HepG2 (cell line): ENCODE measurements around the gene RBM12. TPM values are rescaled to one million over a fixed set of nuclear protein-coding genes. Genes with fewer than 3 reads are reported as not detected.

Source experiments
- ATF3 ChIP-seq: sonication (generic); formaldehyde crosslinking; IDR thresholded peaks from 2 replicates; pipeline ENCODE4 v1.4.0; 2020; ENCODE audit warnings: missing genetic modification reagents
- GPBP1L1 ChIP-seq: sonication (generic); formaldehyde crosslinking; IDR thresholded peaks from 2 replicates; pipeline ENCODE4 v1.5.0; 2020; ENCODE audit warnings: mild to moderate bottlenecking, missing genetic modification reagents
- KDM5B ChIP-seq: sonication (generic); formaldehyde crosslinking; IDR thresholded peaks from 2 replicates; pipeline ENCODE4 v1.4.0; 2020; ENCODE audit warnings: missing genetic modification reagents, mild to moderate bottlenecking, borderline replicate concordance
- MEIS2 ChIP-seq: sonication (generic); formaldehyde crosslinking; IDR thresholded peaks from 2 replicates; pipeline ENCODE4 v1.9.0; 2021; ENCODE audit warnings: mild to moderate bottlenecking, missing genetic modification reagents
- POGK ChIP-seq: sonication (generic); formaldehyde crosslinking; conservative IDR thresholded peaks from 2 replicates; pipeline ENCODE4 v1.8.0; 2022; ENCODE audit warnings: mild to moderate bottlenecking, moderate library complexity, missing genetic modification reagents
- RERE ChIP-seq: IDR thresholded peaks from 2 replicates; pipeline ENCODE4 v1.6.1; 2016; ENCODE audit warnings: low read depth, missing genetic modification reagents, missing compliant biosample characterization
- THYN1 ChIP-seq: sonication (generic); formaldehyde crosslinking; IDR thresholded peaks from 2 replicates; pipeline ENCODE4 v1.8.1; 2023; ENCODE audit warnings: low read depth, mild to moderate bottlenecking, moderate library complexity, missing genetic modification reagents, borderline replicate concordance
- ZNF446 ChIP-seq: sonication (generic); formaldehyde crosslinking; IDR thresholded peaks from 2 replicates; pipeline ENCODE4 v1.5.0; 2020; ENCODE audit warnings: mild to moderate bottlenecking, missing genetic modification reagents
- ZNF530 ChIP-seq: sonication (generic); formaldehyde crosslinking; IDR thresholded peaks from 2 replicates; pipeline ENCODE4 v1.5.0; 2020; ENCODE audit warnings: low read depth, mild to moderate bottlenecking, missing genetic modification reagents
- ZNF670 ChIP-seq: sonication (generic); formaldehyde crosslinking; IDR thresholded peaks from 2 replicates; pipeline ENCODE4 v1.8.0; 2022; ENCODE audit warnings: mild to moderate bottlenecking, missing genetic modification reagents, borderline replicate concordance
- ZNF879 ChIP-seq: sonication (generic); formaldehyde crosslinking; IDR thresholded peaks from 2 replicates; pipeline ENCODE4 v1.8.1; 2023; ENCODE audit warnings: missing genetic modification reagents
- polyA plus RNA-seq, 8 experiments: library from polyadenylated mRNA; depleted of rRNA in 3 of 8; stranded (reverse) in 7 of 8; unstranded in 1 of 8; fragments of >200 nt; fragmentation: Illumina TruSeq in 4 of 8; extraction: Trizol in 4 of 8; gene quantifications; 2 replicates each; pipeline versions ENCODE4 v1.2.1 to v1.2.3, GENCODE V29; 2011 to 2016; ENCODE audit warnings: low read depth in 4 of 8, missing spikeins in 1 of 8, mixed read lengths in 1 of 8; ENCODE audit not compliant: insufficient read depth in 1 of 8
- total RNA-seq, 5 experiments: library from RNA; depleted of rRNA; stranded (reverse); fragments of >200 nt; fragmentation: Illumina TruSeq; extraction: Trizol; gene quantifications; 2 replicates each; pipeline ENCODE4 v1.2.3, GENCODE V29; 2016; ENCODE audit warnings: low read depth in 1 of 5
- TF ChIP-seq, protein P1 (sequence below): sonication (generic); formaldehyde crosslinking; IDR thresholded peaks from 2 replicates; pipeline ENCODE4 v1.5.1; 2020; ENCODE audit warnings: mild to moderate bottlenecking, missing genetic modification reagents, borderline replicate concordance

Gene RBM12
- total and polyA plus RNA-seq, 2 of the 13 experiments (the other 11 are each of a cell fraction or from before 2014, with no cell fraction given), result 97.9 to 104 TPM

- TF ChIP-seq, protein P1, sequence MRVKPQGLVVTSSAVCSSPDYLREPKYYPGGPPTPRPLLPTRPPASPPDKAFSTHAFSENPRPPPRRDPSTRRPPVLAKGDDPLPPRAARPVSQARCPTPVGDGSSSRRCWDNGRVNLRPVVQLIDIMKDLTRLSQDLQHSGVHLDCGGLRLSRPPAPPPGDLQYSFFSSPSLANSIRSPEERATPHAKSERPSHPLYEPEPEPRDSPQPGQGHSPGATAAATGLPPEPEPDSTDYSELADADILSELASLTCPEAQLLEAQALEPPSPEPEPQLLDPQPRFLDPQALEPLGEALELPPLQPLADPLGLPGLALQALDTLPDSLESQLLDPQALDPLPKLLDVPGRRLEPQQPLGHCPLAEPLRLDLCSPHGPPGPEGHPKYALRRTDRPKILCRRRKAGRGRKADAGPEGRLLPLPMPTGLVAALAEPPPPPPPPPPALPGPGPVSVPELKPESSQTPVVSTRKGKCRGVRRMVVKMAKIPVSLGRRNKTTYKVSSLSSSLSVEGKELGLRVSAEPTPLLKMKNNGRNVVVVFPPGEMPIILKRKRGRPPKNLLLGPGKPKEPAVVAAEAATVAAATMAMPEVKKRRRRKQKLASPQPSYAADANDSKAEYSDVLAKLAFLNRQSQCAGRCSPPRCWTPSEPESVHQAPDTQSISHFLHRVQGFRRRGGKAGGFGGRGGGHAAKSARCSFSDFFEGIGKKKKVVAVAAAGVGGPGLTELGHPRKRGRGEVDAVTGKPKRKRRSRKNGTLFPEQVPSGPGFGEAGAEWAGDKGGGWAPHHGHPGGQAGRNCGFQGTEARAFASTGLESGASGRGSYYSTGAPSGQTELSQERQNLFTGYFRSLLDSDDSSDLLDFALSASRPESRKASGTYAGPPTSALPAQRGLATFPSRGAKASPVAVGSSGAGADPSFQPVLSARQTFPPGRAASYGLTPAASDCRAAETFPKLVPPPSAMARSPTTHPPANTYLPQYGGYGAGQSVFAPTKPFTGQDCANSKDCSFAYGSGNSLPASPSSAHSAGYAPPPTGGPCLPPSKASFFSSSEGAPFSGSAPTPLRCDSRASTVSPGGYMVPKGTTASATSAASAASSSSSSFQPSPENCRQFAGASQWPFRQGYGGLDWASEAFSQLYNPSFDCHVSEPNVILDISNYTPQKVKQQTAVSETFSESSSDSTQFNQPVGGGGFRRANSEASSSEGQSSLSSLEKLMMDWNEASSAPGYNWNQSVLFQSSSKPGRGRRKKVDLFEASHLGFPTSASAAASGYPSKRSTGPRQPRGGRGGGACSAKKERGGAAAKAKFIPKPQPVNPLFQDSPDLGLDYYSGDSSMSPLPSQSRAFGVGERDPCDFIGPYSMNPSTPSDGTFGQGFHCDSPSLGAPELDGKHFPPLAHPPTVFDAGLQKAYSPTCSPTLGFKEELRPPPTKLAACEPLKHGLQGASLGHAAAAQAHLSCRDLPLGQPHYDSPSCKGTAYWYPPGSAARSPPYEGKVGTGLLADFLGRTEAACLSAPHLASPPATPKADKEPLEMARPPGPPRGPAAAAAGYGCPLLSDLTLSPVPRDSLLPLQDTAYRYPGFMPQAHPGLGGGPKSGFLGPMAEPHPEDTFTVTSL (CRISPR knock-in tag), result no peak
- TF ChIP-seq THYN1 (CRISPR knock-in tag), result no peak
- peak; percentile 53 for TF ChIP-seq KDM5B
- 0 out of 2 replicates have a peak, but pooled peaks have one; percentile 22 for TF ChIP-seq POGK (CRISPR knock-in tag)
- TF ChIP-seq MEIS2 (CRISPR knock-in tag), result 0 out of 2 replicates have a peak, but pooled peaks have one; percentile 48
- no peak for TF ChIP-seq ZNF879 (CRISPR knock-in tag)
- TF ChIP-seq ZNF446 (CRISPR knock-in tag), result 0 out of 2 replicates have a peak, but pooled peaks have one; percentile 13
- 0 out of 2 replicates have a peak, but pooled peaks have one; percentile 53 for TF ChIP-seq ZNF670
- TF ChIP-seq RERE (CRISPR knock-in tag), result no peak
- peak; percentile 29; the same call in 1 of the 2 replicates for TF ChIP-seq ZNF530 (CRISPR knock-in tag)
- TF ChIP-seq ATF3, result no peak
- no peak for TF ChIP-seq GPBP1L1 (CRISPR knock-in tag)
These were observed 46.2 kb downstream of the RBM12 start (continued) for GRCh38 chr20:35618263-35619131.
